ENCODE results near the gene BAZ2B.

BAZ2B gene

DNA sequence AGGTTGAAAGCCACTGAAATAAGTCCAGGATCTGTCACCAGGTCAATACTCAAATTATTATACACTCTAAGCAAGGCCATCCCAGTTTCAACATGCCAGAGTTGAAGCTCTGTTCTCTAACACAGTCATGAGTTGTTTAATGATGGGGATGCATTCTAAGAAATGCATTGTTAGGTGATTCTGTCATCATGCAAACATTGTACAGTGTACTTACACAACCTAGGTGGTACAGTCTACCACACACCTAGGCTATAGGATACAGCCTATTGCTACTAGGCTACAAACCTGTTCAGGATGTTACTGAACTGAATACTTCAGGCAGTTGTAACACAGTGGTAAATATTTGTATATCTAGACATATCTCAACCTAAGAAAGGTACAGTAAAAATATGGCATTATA is 162.2 kb downstream of the BAZ2B start:
- TF ChIP-seq TAF1 (IDR thresholded peaks at IDR 0.05; ENCODE audit: low read depth, low read length) (no peak), POU2F2 (IDR thresholded peaks at IDR 0.05; ENCODE audit: low read depth, low read length) (no peak)
- FAIRE-seq (no peak), DNase-seq (ENCODE audit: insufficient read length, low spot score) (no peak)

DNA sequence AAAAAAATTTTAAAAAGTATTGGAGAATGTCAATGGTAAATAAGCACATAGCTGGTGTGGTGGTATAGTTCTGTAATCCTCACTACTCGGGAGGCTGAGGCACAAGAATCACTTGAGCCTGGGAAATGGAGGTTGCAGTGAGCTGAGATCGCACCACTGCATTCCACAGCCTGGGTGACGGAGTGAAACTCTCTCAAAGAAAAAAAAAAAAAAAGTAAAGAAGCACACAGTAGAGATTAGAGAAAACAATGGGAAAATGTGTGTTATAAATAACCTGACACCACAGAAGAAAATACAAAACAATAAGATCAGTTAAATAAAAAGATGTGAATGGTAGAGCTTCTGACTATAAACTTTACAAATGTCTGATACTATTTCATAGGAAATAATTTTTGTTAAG is 166.2 kb downstream of the BAZ2B start:
- TF ChIP-seq POLR2A (IDR thresholded peaks at IDR 0.05; ENCODE audit: low read depth, low read length) (no peak), POLR2AphosphoS5 (IDR thresholded peaks at IDR 0.05; ENCODE audit: low read depth, low read length) (no peak), SPI1 (IDR thresholded peaks at IDR 0.05; ENCODE audit: low read depth, low read length) (no peak), TAF1 (IDR thresholded peaks at IDR 0.05; ENCODE audit: low read depth, low read length) (no peak), PAX5 (IDR thresholded peaks at IDR 0.05; ENCODE audit: insufficient read depth, low read length, severe bottlenecking) (no peak), POU2F2 (IDR thresholded peaks at IDR 0.05; ENCODE audit: low read depth, low read length) (no peak)
- FAIRE-seq (no peak), DNase-seq (ENCODE audit: insufficient read length, low spot score) (no peak)

DNA sequence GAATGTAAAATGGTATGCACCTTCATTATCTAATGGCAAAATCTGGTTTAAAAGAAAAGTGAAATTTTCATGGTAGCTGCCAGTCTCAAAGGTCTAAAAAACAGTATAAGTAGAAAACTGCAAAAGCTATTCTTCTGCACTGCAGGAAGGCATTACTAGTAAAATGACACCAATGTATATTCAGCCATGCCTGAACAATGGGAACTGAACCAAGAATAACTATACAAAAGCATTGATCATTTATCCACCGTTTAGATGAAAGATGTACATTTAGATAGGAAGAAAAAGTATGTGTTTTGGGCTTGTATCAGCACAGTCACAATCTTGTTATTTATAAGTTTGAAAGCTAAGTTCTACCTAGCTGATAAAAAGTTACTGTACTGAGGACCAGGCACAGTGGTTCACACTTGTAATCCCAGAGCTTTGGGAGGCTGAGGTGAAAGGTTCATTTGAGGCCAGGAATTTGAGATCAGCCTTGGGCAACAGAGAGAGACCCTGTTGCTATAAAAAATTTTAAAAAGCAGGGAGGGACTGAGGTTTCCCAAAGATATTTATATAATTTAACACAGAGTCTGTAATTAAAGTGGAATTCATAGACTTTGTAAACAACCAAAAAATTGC is 166.7 kb downstream of the BAZ2B start:
- FAIRE-seq (no peak), DNase-seq (ENCODE audit: insufficient read length, low spot score) (no peak)
- TF ChIP-seq POLR2A (IDR thresholded peaks at IDR 0.05; ENCODE audit: low read depth, low read length) (no peak), TAF1 (IDR thresholded peaks at IDR 0.05; ENCODE audit: low read depth, low read length) (no peak), POLR2AphosphoS5 (IDR thresholded peaks at IDR 0.05; ENCODE audit: low read depth, low read length) (no peak), PAX5 (IDR thresholded peaks at IDR 0.05; ENCODE audit: insufficient read depth, low read length, severe bottlenecking) (no peak), POU2F2 (IDR thresholded peaks at IDR 0.05; ENCODE audit: low read depth, low read length) (no peak), SPI1 (IDR thresholded peaks at IDR 0.05; ENCODE audit: low read depth, low read length) (no peak)

GRCh38 chr2:159446817-159447216 is 169.5 kb downstream of the BAZ2B start:
- DNase-seq (ENCODE audit: insufficient read length, low spot score) = no peak
- no peak for FAIRE-seq
- TF ChIP-seq POLR2AphosphoS5 (IDR thresholded peaks at IDR 0.05; ENCODE audit: low read depth, low read length) = no peak
- TF ChIP-seq SPI1 (IDR thresholded peaks at IDR 0.05; ENCODE audit: low read depth, low read length) = no peak
- TF ChIP-seq PAX5 (IDR thresholded peaks at IDR 0.05; ENCODE audit: insufficient read depth, low read length, severe bottlenecking) = no peak

DNA sequence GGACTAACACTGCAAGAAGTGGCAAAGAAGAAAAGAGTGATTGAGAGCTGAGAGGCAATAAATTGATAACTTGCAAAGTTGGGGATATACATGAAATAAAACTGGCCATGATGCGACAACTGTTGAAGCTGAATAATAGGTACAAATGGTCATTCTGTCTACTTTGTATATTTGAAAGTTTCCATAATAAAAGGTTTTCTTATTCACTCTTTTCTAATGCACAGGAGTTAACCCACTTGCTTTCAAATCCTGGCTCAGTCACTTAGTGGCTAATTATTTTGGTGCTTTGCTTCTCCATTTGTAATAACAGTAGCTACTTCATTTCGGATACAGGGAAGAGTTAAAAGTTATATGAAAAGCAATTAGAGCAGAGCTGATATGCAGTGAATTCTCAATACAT is 170.1 kb downstream of the BAZ2B start:
- FAIRE-seq = no peak
- no peak for TF ChIP-seq PAX5 (IDR thresholded peaks at IDR 0.05; ENCODE audit: insufficient read depth, low read length, severe bottlenecking)
- TF ChIP-seq POLR2AphosphoS5 (IDR thresholded peaks at IDR 0.05; ENCODE audit: low read depth, low read length) = no peak
- no peak for TF ChIP-seq TAF1 (IDR thresholded peaks at IDR 0.05; ENCODE audit: low read depth, low read length)
- TF ChIP-seq SPI1 (IDR thresholded peaks at IDR 0.05; ENCODE audit: low read depth, low read length) = no peak
- TF ChIP-seq POLR2A (IDR thresholded peaks at IDR 0.05; ENCODE audit: low read depth, low read length) = no peak
- no peak for TF ChIP-seq POU2F2 (IDR thresholded peaks at IDR 0.05; ENCODE audit: low read depth, low read length)

GRCh38 chr2:159445307-159445706 is 171.0 kb downstream of the BAZ2B start:
- FAIRE-seq (peak; percentile 26), DNase-seq (ENCODE audit: insufficient read length, low spot score) (no peak)

More for the DNA sequence above, 170.1 kb downstream of the BAZ2B start:
- no peak for DNase-seq (ENCODE audit: insufficient read length, low spot score)

GRCh38 chr2:159444754-159445153 is 171.6 kb downstream of the BAZ2B start:
- no peak for DNase-seq (ENCODE audit: insufficient read length, low spot score)
- no peak for FAIRE-seq
- TF ChIP-seq POLR2AphosphoS5 (IDR thresholded peaks at IDR 0.05; ENCODE audit: low read depth, low read length) = no peak
- no peak for TF ChIP-seq SPI1 (IDR thresholded peaks at IDR 0.05; ENCODE audit: low read depth, low read length)
- no peak for TF ChIP-seq POU2F2 (IDR thresholded peaks at IDR 0.05; ENCODE audit: low read depth, low read length)
- no peak for TF ChIP-seq POLR2A (IDR thresholded peaks at IDR 0.05; ENCODE audit: low read depth, low read length)
- TF ChIP-seq PAX5 (IDR thresholded peaks at IDR 0.05; ENCODE audit: insufficient read depth, low read length, severe bottlenecking) = no peak
- TF ChIP-seq TAF1 (IDR thresholded peaks at IDR 0.05; ENCODE audit: low read depth, low read length) = no peak

More at GRCh38 chr2:159445307-159445706, 171.0 kb downstream of the BAZ2B start:
- TF ChIP-seq PAX5 (IDR thresholded peaks at IDR 0.05; ENCODE audit: insufficient read depth, low read length, severe bottlenecking) (no peak), SPI1 (IDR thresholded peaks at IDR 0.05; ENCODE audit: low read depth, low read length) (no peak), POLR2A (IDR thresholded peaks at IDR 0.05; ENCODE audit: low read depth, low read length) (no peak), TAF1 (IDR thresholded peaks at IDR 0.05; ENCODE audit: low read depth, low read length) (no peak), POU2F2 (IDR thresholded peaks at IDR 0.05; ENCODE audit: low read depth, low read length) (no peak), POLR2AphosphoS5 (IDR thresholded peaks at IDR 0.05; ENCODE audit: low read depth, low read length) (no peak)

DNA sequence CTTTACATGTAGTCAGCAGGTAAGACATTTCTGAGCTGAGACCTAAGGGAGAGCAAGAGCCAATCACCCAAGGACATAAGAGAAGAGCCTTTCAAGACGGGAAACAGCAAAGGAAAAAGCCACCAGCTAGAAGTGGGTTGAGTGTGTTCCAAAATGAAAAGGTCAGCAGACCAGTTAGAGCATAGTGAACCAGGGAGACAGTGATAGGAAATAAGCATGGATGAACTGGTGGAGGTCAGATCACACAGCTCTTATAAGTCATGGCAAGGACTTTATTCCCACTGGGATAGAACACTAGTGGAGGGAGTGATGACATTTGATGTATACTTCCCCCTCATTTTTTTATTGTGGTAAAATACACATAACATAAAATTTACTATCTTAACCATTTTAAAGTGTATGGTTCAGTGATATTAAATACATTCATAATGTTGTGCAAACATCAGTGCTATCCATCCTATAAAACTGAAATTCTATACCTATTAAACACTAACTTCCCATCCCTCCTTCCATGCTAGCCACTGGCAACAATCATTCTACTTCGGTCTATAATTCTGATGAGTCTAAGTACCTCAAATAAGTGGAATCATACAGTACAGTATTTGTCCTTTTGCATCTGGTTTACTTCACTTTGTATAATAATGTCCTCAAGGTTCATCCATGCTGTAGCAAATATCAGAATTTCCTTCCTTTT is 174.0 kb downstream of the BAZ2B start:
- TF ChIP-seq POLR2A (IDR thresholded peaks at IDR 0.05; ENCODE audit: low read depth, low read length) = no peak
- FAIRE-seq (no peak), DNase-seq (ENCODE audit: insufficient read length, low spot score) (no peak)

GRCh38 chr2:159441182-159441581 is 175.2 kb downstream of the BAZ2B start:
- DNase-seq (ENCODE audit: insufficient read length, low spot score) = no peak
- TF ChIP-seq POU2F2 (IDR thresholded peaks at IDR 0.05; ENCODE audit: low read depth, low read length) = no peak
- no peak for TF ChIP-seq POLR2AphosphoS5 (IDR thresholded peaks at IDR 0.05; ENCODE audit: low read depth, low read length)
- no peak for TF ChIP-seq SPI1 (IDR thresholded peaks at IDR 0.05; ENCODE audit: low read depth, low read length)
- TF ChIP-seq PAX5 (IDR thresholded peaks at IDR 0.05; ENCODE audit: insufficient read depth, low read length, severe bottlenecking) = no peak
- no peak for TF ChIP-seq POLR2A (IDR thresholded peaks at IDR 0.05; ENCODE audit: low read depth, low read length)
- TF ChIP-seq TAF1 (IDR thresholded peaks at IDR 0.05; ENCODE audit: low read depth, low read length) = no peak
- FAIRE-seq = no peak

DNA sequence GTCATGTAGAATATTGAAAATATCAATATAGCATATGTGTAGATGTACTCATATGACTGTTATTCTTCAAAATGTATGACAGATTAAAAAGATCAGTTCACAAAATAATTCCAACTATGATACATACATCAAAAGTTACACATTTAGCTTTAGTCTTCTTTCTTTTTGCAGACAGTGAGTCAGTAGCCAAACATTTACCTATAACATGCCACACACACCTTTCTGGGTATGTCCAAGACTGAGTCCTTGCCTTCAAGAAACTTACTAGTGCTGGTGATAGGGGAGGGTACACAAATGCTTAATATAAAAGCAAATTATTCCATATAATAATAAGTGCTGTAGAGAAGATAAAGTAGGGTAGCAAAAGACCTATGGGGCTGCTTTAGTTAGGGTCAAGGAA is 176.9 kb downstream of the BAZ2B start:
- FAIRE-seq (no peak), DNase-seq (ENCODE audit: insufficient read length, low spot score) (no peak)
- TF ChIP-seq POLR2AphosphoS5 (IDR thresholded peaks at IDR 0.05; ENCODE audit: low read depth, low read length) (no peak), SPI1 (IDR thresholded peaks at IDR 0.05; ENCODE audit: low read depth, low read length) (no peak), TAF1 (IDR thresholded peaks at IDR 0.05; ENCODE audit: low read depth, low read length) (no peak), POU2F2 (IDR thresholded peaks at IDR 0.05; ENCODE audit: low read depth, low read length) (no peak), PAX5 (IDR thresholded peaks at IDR 0.05; ENCODE audit: insufficient read depth, low read length, severe bottlenecking) (no peak), POLR2A (IDR thresholded peaks at IDR 0.05; ENCODE audit: low read depth, low read length) (no peak)
